SH-SY5Y (cell line): Measurements from ENCODE around the gene SLC1A2.

ENCODE experiments used
- GATA2 ChIP-seq: IDR thresholded peaks from 2 replicates; pipeline ENCODE4 v1.6.1; 2011; ENCODE audit warnings: mild to moderate bottlenecking, low read depth, low read length
- GATA3 ChIP-seq: IDR thresholded peaks from 2 replicates; pipeline ENCODE4 v1.6.1; 2011; ENCODE audit warnings: low read depth, mild to moderate bottlenecking, low read length, moderate library complexity

DNA sequence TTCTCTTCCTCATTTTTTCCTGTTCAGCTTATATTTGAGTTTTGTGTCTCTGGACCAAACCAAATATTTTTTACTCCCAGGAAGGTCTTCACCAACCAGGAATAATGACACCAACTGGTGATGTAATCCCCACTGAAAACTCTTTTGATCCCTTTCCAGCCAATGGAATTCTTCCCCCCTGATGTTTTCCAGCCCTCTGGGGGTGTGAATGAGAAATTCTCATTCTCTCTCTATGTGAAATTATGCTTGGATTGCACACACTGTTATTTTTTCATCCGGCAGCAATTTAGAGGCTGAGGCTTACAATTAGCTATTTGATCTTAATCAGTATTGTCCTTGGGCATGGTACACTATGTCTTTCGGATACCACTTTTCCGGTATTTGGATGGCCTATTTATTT, 39.5 kb upstream of the SLC1A2 start:
- no peak for TF ChIP-seq GATA2
- no peak for TF ChIP-seq GATA3
